NCI-H82 treated with DMSO at 0.1 percent for 48 hours (cell line): Measurements from ENCODE around the gene INS.
A peak's percentile ranks its signal among the peaks of the same experiment; 100 is the strongest.

Experiments used
- DNase-seq: peaks from one replicate; lab custom pipeline; 2025; ENCODE audit not compliant: unreplicated experiment; lab: John Stamatoyannopoulos, UW

INS gene

DNA sequence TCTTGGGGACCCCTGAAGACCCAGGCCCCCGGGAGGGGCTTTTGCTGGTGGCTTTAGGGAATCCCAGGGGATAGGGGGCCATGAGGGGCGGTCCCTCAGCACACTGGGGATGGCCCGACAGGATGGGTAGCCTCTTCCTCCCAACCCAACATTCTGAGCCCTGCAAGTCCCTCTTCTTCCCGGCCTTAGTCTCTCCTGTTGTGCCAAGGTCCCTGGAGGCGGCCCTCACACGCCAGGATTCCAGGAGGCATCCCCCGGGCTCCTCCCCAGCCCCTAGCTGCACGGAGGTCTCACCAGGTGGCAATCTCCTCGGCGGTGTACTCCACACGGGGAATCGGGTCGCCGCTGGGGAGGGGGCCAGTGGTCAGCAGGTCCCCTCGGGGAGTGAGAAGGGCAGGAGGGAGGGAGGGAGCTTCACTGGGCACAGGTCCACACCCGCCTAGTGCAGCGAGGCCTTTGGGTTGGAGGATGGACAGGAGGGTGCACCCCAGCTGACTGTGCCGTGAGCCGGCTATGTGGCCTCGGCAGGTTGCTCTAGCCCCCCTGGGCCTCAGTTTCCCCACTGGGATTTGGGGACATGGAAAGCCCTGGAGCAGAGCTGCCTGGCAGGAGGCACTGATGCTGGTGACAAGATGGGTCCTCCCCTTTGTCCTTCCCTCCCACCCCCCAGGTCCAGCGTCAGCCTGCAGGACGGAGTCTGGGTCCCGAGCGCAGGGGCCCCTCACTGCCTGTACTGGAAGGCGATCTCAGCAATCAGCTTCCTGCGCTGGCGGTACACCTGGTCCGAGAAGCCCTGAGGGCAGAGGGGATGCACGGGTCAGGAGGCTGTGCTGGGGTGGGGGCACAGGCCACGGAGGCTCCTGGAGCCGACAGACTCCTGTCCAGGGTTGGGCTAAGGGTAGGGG is 6.4 kb upstream of the INS start:
- DNase-seq, result no peak

DNA sequence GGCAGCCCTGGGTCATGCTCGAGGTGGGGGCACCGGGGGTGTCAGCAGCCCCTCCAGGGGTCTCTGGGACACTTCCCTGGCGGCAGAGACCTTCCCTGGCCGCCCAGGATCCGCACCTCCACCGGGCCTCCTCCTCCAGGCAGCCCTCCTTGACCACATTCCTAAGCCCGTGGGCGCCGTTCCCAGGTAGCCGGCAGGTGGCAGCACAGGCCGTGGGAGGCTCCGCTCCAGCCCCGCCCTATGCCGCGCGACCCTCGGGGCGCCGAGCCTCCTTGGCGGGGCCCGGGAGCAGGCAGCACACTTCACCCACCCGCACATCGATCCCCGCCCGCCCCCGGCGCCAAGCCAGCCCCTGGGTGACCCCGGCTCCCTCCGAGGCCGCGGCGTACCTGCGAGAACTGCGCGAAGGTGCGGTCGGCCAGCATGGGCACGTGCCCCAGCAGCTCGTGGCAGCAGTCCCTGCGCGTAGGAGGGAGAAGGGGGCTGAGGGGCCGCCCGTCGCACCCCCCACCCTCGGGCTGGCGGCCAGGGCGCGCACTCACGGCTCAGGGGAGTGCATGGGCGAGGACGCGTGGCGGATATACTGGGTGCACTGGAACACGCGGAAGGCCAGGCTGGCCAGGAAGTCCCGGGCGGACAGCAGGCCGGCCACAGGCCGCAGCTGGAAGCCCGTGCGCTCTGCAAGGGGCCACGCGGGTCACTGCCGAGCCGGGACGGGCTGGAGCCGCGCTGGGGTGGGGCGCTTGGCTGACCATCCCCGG is 5.3 kb upstream of the INS start:
- DNase-seq, result no peak

DNA sequence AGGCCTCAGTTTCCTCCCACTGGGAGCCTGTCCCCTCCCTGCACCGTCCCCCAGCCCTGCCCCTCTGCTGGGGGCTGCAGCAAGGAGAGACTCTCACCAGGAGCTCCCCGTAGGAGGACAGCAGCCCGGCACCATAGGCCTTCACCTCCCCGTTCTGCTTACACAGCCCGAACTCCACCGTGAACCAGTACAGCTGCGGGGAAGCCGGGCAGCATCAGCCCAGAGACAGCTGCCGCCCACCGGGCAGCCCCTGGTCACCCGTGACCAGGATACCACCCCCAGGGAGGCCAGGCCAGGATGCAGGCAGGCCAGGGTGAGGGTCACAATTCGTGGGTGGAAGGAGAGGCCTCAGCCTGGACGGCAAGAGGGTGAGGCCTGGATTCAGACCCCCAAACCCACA is 4.6 kb upstream of the INS start:
- no peak for DNase-seq

DNA sequence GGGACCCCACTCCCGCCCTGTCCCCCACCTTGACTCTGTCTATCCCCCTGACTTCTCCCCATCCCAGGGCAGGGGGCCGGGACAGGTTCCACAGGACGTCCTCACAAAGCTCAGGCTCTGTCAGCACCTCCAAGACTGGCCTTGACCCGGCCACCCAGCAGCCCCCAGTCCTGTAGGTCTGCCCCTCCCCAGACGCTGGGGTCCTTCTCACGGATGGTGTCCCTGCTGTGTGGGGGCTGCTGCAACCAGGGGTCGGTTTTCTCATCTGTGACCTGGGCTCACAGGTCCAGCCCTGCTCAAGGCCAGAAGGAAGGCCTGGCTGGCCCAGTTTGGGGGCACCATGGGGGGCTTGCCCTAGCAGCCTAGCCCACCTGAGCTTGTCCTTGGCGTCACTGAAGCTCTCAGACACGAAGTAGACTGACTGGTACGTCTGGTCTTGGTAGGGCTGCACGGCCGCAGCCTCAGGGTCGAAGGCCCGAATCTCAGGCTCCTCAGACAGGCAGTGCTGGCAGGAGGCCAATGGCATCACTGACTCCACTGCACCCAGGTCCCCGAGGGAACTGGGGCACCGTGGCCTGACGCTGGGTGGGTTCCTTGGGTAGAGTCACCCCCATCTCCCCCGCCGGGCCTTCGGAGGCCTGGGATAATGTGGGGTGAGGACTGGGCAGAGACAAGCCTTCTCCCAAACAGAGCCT is 4.0 kb upstream of the INS start:
- no peak for DNase-seq

DNA sequence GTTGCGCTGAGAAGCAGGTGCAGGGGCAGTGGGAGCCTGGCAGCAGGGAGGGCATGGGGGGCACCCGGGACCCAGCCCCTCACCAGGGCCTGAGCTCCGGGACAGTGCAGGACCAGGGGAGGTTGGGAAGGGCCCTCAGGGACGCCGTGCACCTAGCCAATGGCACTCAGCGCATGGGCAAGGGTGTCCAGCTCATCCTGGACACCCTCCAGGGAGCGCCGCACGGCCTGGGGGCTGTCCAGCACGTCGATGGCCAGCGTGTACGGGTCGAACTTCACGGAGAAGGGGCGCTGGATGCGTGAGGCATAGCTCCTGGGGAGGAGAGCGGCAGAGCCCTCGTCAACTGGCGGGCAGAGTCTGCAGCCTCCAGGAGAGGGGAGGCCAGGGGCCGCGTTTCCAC is 3.1 kb upstream of the INS start:
- DNase-seq, result no peak

DNA sequence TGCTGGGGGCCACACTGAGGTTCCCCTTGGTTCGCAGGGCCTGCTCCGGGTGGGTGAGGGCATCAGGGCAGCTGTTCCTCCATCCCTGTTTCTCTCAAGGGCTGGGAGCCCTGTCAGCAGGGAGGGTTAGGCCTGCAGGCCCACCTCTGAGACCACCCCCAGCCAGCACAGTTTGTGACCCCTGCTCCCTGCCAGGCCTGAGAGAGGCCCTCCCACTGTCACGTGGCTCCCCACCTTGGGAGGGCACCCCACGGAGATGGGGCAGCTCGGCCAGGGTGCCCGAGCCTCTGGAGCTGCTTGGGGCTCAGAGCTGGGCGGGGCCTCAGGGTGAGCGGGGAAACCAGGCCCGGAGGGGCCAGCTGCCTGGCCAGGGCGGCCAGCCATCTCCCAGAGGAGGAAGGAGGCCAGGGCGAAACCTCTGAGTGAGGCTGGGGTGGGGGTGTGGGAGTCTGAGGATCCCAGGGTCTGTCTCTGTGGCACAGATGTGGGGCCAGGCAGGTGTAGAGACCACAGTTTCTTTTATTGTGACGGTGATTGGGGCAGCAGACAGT is 2.5 kb upstream of the INS start:
- DNase-seq, result no peak

DNA sequence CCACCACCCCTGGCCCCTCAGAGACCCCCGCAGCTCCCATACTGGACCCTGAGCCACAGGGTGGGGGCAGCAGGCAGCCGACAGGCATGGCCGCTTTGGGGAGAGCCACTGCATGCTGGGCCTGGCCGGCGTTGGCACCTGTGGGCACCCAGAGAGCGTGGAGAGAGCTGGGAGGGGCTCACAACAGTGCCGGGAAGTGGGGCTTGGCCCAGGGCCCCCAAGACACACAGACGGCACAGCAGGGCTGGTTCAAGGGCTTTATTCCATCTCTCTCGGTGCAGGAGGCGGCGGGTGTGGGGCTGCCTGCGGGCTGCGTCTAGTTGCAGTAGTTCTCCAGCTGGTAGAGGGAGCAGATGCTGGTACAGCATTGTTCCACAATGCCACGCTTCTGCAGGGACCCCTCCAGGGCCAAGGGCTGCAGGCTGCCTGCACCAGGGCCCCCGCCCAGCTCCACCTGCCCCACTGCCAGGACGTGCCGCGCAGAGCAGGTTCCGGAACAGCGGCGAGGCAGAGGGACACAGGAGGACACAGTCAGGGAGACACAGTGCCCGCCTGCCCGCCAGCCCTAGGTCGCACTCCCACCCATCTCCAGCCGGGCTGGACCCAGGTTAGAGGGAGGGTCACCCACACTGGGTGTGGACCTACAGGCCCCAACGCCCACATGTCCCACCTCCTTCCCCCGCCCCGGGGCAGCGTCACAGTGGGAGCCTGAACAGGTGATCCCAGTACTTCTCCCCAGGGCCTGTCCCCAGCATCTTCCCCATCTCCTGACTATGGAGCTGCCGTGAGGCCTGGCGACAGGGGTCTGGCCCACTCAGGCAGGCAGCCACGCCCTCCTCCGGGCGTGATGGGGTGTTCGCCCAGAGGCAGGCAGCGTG is 1.2 kb downstream of the INS start:
- no peak for DNase-seq

DNA sequence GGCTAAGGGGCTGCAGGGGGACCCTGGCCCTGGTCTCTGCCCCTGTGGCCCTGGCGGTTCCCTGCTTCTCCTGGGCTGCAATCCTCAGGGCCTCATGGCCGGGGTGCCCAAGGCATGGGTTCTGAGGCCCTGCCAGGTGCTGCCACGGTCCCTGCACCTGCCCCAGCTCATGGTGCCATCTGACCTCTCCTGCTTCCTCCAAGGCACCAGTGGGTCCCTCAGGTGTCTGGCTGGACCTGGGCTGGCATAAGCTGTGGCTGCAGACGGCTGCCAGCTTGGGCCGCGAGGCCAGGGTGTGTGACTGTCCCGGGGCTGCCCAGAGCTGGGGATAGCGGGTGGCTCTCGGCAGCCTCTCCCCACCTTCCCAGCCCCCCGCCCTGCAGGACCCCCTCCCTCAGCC is 2.0 kb downstream of the INS start:
- DNase-seq, result no peak

DNA sequence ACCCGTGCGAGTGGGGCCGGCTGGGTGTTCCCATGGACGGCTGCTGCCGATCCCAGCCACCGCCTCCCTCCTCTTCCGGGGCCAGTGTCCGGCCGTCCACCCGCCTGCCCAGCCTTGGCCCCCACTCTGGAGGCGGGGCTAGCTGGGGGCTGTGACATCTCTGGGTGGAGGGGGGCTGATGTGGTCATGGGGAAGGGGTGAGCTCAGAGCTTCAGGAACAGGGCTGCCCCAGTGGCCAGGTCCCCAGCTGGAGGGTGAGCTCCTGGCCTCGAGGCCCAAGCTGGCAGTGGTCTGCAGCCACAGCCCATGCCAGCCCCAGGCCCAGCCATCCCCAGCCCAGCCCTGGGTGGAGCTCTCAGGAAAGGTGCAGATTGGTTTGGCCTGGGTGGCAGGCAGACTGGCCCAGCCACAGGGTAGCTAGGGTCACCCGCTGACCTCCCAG is 2.7 kb downstream of the INS start:
- no peak for DNase-seq

DNA sequence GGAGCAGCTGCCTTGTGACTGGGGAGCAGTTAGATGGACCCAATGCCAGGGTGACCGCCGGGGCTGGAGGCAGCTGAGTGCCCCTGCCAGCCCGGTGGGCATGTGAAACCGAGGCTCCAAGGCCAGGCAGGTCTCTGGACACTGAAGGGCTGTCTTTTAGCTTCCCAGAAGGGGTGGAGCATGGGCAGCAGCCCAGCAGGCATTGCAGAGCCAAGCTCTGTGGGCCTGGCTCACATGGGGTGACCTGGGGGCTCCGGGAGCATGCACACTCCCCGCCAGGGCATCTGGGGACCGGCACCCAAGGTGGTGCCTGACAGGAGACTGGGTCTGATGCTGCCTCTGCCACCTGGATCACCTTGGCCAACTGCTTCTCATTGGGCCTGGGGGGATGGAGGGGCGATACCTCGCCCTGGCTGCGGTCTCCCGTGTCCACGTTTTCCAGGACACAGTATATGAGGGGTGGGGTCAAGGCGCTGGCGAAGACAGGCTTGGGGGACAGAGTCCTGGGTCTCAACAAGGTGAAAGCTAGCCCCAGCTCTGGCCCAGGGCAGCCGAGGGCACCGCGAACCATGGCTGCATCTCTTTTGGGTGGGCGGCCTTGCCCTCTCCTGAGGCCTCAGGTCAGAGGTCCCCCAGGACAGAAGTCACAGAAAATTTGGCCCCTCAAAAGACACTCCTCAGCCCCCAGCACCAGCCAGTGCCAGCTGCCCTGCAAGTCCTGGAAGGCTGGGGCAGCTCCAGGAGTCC is 3.5 kb downstream of the INS start:
- no peak for DNase-seq

DNA sequence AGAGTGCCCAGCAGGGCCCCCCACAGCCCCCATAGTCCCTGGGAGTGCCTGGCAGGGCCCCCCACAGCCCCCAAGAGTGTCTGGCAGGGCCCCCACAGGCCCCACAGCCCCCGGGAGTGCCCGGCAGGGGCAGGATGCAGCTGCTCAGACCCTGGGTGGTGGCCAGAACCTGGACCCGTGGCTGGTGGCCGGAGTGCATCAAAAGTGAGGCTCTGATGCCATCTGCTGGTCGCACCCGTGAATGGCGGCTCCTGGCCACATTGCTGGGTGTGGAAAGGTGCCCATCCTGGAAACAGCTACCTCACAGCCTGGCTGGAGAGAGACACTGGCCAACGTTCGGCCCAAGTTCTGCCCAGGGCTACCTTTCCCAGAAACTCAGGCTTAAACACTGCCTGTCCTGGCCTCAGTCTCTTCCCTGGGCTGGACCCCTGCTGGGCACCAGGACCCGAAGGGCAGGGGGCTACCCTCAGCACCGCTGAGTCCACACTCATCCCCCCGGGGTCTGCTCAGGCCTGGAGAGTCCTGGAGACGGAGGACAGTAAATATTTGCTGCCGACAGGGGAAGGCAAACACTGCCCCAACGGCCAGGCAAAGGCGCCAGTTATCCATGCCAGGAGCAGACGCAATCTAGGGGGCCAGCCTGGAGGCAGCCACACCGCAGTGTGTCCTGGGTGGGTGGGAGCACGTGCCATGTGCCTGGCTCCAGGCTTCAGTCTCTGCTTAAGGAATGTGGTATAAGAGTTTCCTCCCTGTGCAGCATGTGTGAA is 4.4 kb downstream of the INS start:
- no peak for DNase-seq

DNA sequence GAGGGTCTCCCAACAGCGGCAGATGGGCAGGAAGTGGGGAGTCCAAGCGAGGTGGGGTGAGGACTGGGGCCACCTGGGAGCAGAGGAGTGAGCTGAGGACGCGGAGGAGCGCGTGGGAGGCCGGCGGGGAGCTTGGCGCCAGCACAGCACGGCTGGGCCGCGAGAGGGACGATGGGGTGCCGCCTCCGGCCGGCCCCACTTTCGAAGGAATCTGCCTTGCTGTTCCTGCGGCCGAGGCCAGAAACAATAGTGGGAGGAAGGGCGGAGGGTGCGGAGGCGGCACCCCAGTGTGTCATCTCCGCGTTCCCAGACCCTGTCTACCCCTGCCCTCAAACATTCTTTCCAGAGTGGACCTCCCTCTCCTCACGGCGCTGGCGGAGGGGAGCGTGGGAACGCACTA is 5.5 kb downstream of the INS start:
- DNase-seq, result no peak

DNA sequence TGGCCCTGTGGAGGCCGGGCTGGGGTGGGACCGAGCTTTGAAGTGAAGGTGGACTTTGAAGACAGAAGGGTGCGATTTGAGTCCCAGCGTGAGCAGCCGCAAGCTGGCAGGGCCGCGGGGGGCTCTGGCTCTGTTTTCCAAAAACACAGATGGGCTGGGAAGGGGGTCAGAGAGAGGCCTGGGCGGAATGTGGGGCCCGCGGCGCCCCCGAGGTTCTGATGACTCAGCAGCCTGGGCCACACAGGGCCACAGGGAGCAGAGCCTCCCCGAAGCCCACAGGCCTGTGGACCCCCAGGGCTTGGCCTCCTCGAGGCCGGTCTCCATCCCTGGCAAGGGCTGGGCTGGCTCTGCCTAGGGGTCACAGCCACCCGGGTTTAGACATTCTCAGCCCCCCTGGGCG is 6.1 kb downstream of the INS start:
- no peak for DNase-seq

DNA sequence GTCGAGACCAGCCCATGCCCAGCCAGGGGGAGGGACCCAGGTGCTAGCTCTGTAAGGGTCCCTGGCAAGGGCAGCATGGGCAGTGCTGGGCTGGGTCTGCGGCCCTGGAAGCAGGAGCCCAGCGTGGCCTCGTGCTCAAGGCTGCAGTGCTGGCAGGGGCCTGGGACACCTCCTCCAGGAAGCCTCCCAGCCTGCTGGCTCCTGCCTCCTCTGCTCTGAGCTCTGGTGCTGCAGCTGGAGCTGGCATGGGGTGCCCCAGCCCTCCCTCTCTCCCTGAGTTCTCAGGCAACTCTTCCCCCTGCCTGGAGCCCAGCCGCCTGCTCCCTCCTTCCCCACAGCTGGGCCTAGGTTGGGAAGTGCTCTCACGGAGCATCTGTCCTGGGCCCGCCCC is 6.8 kb downstream of the INS start:
- DNase-seq, result no peak

DNA sequence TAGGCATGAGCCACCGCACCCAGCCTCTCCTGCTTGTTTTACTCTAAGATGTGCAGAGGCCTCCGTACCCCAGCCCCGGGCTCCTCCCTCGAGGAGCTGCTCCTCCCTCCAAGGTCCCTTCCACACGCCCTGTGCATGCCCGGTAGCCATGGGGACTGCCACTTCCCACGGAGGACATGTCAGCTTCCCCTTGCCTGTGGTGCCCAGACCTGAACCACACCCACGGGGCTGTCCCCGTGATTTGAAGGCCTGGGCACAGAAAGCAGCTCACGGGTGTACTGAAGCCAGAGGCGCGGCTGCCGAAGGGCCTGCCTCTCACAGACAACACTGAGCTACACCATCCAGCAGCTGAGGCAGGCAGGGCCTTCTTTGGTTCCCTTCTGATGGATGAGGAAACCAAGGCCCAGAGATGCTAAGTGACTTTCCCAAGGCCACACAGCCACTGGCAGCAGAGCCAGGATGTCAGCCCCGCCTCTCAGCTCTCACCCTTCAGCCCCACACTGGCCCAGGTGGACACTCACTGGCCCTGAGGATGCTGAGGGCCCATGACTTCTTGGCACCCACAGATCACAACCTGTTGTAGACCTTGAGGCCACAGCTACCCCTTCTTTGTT is 7.3 kb downstream of the INS start:
- no peak for DNase-seq

DNA sequence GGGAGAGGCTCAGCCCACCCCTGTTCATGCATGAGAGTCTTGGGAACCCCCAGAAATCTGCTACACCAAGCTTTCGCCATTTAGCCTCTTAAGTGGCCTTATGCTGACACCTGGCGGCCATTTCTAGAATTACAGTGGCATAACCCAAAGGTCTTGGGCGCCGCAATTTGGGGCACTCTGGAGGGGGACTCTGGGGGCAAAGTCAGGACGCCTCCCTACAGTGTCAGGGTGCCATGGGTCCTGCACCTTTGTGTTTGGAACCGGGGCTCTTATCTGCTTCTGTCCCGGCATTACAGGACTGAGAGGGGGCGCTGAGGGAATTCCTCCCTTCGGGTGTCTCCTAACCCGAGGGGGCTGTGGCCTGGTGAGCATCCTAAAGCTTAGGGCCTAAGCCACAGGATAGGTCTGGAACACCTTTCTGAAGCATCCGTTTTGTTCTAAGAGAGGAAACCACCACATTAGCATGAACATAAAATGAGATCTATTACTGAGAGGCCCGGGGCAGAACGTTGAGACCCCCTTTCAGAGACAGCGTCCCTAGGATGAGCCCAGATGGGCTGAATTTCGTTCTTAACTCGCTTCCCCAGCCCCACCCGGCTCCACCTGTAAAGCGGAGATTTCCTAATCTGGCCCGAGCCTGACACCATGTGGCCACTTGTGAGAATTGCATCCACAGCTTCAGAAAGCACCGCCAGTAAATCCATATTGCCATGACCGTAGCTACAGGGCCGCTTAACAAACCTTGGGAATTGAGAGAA is 9.3 kb downstream of the INS start:
- peak; percentile 2 for DNase-seq

DNA sequence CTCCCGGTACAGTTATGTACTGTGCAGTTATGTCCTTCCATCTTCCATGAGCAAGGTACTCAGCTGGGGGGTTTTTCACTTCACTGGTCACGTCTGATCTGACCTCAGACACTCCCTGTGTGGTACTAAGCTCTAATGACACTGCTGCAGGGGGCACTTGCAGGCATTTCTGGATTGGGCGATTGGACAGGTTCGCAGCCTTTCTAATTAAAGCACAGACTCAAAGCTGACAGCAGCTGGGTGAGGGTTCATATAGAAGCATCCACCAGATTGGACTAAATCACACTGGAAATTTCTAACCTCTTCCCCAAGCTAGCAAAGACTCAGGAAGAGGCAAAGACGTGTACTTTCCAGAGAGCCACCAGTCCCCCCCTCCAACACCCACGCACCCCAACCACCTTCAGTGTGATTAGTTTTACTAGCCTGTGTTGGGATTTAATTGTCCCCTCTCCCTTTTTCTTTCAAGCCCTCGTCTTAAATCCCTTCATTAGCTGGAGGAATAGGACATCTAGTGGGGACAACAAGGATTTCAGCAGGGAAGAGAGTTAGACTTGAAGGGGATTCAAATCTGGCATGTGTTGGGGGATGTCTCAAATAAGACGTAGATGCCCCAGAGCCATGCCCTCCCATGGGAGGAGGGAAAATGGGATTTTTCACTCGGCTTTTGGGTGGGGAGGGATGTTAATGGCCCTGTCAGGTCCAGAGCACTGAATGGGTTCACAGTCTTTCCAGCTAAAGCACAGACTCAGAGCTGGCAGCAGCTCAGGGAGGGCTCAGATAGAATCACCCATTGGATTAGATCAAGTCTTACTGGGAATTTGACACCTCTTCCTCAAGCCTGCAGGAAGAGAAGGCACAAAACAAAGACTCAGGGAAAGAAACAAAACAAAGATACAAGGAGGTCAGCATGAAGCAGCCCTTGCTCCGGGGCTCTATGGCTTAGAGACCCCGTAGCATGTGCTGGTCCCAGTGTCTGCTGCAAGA is 10.9 kb downstream of the INS start:
- DNase-seq, result no peak
